Astrocyte (in vitro differentiated cells and primary cell): Measurements from ENCODE around the gene ARHGAP21. TPM values are rescaled to one million over a fixed set of nuclear protein-coding genes. Genes with fewer than 3 reads are reported as not detected.

ENCODE experiments used
- DNase-seq: peaks from one replicate; pipeline ENCODE4 v3.0.0-alpha.2; 2010; ENCODE audit warnings: low read depth
- FAIRE-seq: peaks from 2 replicates; lab custom pipeline; 2011; peaks lifted over from hg19 to GRCh38; lab: Jason Lieb, UNC
- H2AFZ ChIP-seq: 2 replicates; pipeline ENCODE4 v1.6.0; 2012; ENCODE audit warnings: low read depth, low read length, inconsistent platforms
- H3K27ac ChIP-seq: 2 replicates; pipeline ENCODE4 v1.5.1; 2011; ENCODE audit warnings: low read depth, low read length, inconsistent platforms
- H3K27me3 ChIP-seq: 2 replicates; pipeline ENCODE4 v1.6.0; 2011; ENCODE audit warnings: low read length, inconsistent platforms; ENCODE audit not compliant: insufficient read depth
- H3K36me3 ChIP-seq: 2 replicates; pipeline ENCODE4 v1.5.1; 2011; ENCODE audit warnings: low read length, inconsistent platforms; ENCODE audit not compliant: insufficient read depth
- H3K4me1 ChIP-seq: 2 replicates; pipeline ENCODE4 v1.5.1; 2011; ENCODE audit warnings: low read length, inconsistent platforms; ENCODE audit not compliant: insufficient read depth
- H3K4me2 ChIP-seq: 2 replicates; pipeline ENCODE4 v1.6.0; 2012; ENCODE audit warnings: low read length, inconsistent platforms
- H3K4me3 ChIP-seq: 2 replicates; pipeline ENCODE4 v1.5.1; 2011; ENCODE audit warnings: low read depth, mild to moderate bottlenecking, low read length, inconsistent platforms; ENCODE audit not compliant: insufficient read depth
- H3K79me2 ChIP-seq: 2 replicates; pipeline ENCODE4 v1.6.0; 2012; ENCODE audit warnings: mild to moderate bottlenecking, low read length, inconsistent platforms; ENCODE audit not compliant: insufficient read depth
- H3K9ac ChIP-seq: 2 replicates; pipeline ENCODE4 v1.6.0; 2012; ENCODE audit warnings: mild to moderate bottlenecking, low read length, inconsistent platforms
- H3K9me3 ChIP-seq: 2 replicates; pipeline ENCODE4 v1.5.1; 2012; ENCODE audit warnings: low read depth, mild to moderate bottlenecking, low read length, inconsistent platforms; ENCODE audit not compliant: insufficient read depth
- H4K20me1 ChIP-seq: 2 replicates; pipeline ENCODE4 v1.6.0; 2012; ENCODE audit warnings: low read length, inconsistent platforms; ENCODE audit not compliant: insufficient read depth
- H3K27ac Mint-ChIP-seq: one replicate; pipeline ENCODE4 v1.8.0; 2021; ENCODE audit warnings: mild to moderate bottlenecking, mixed read lengths; ENCODE audit not compliant: unreplicated experiment
- H3K27me3 Mint-ChIP-seq: one replicate; pipeline ENCODE4 v1.8.0; 2021; ENCODE audit warnings: low read depth, mixed read lengths; ENCODE audit not compliant: unreplicated experiment
- H3K36me3 Mint-ChIP-seq: one replicate; pipeline ENCODE4 v1.8.0; 2021; ENCODE audit warnings: low read depth, mixed read lengths; ENCODE audit not compliant: unreplicated experiment
- H3K4me1 Mint-ChIP-seq: one replicate; pipeline ENCODE4 v1.8.0; 2021; ENCODE audit warnings: low read depth, mixed read lengths; ENCODE audit not compliant: unreplicated experiment
- H3K4me3 Mint-ChIP-seq: one replicate; pipeline ENCODE4 v1.8.0; 2021; ENCODE audit warnings: mild to moderate bottlenecking, moderate library complexity, mixed read lengths; ENCODE audit not compliant: unreplicated experiment
- H3K9me3 Mint-ChIP-seq: one replicate; pipeline ENCODE4 v1.8.0; 2021; ENCODE audit warnings: mild to moderate bottlenecking, mixed read lengths; ENCODE audit not compliant: unreplicated experiment
- CTCF ChIP-seq: IDR thresholded peaks from 2 replicates; pipeline ENCODE4 v1.5.1; 2011; ENCODE audit warnings: low read depth, mild to moderate bottlenecking, inconsistent platforms, low read length, moderate library complexity; ENCODE audit not compliant: insufficient read depth
- EZH2 ChIP-seq: IDR thresholded peaks from 2 replicates; pipeline ENCODE4 v1.6.1; 2012; ENCODE audit warnings: mild to moderate bottlenecking, low read length, inconsistent platforms; ENCODE audit not compliant: insufficient read depth
- total RNA-seq: library from RNA; stranded (reverse); gene quantifications from 2 replicates; pipeline ENCODE4 v1.2.1, GENCODE V29; 2021

ARHGAP21 gene
- total RNA-seq, 1 donor from 2014 or later, result 107 TPM

GRCh38 chr10:24570658-24571426, 152.8 kb downstream of the ARHGAP21 start:
- Mint-ChIP-seq H3K27me3 (peaks cover 8% of the 10 kb centered on the region), H3K36me3 (peaks cover 5% of the 10 kb centered on the region), H3K4me1 (peaks cover 3% of the 10 kb centered on the region), H3K27ac (no peak overlapping the region), H3K9me3 (no peaks in the 10 kb centered on the region), H3K4me3 (no peak overlapping the region)
- H3K79me2 ChIP-seq, result no peaks in the 10 kb centered on the region
- TF ChIP-seq EZH2, result no peak
- TF ChIP-seq CTCF, result no peak
- DNase-seq (no peak), FAIRE-seq (no peak)
- no peaks in the 10 kb centered on the region for H3K9me3 ChIP-seq
- H3K9ac ChIP-seq, result no peak overlapping the region
- no peak overlapping the region for H3K27ac ChIP-seq
- H2AFZ ChIP-seq, result no peak overlapping the region
- H3K27me3 ChIP-seq, result no peaks in the 10 kb centered on the region
- H3K4me1 ChIP-seq, result no peaks in the 10 kb centered on the region
- no peaks in the 10 kb centered on the region for H4K20me1 ChIP-seq
- no peak overlapping the region for H3K4me3 ChIP-seq
- no peaks in the 10 kb centered on the region for H3K36me3 ChIP-seq
- no peak overlapping the region for H3K4me2 ChIP-seq

- Mint-ChIP-seq H3K4me1 (peaks cover 3% of the 10 kb centered on the region), H3K27me3 (peaks cover 8% of the 10 kb centered on the region), H3K36me3 (peaks cover 5% of the 10 kb centered on the region), H3K4me3 (no peak overlapping the region), H3K9me3 (no peaks in the 10 kb centered on the region), H3K27ac (peak overlapping the region; percentile 83)
- no peaks in the 10 kb centered on the region for H3K9me3 ChIP-seq
- H3K4me2 ChIP-seq, result no peak overlapping the region
- H3K79me2 ChIP-seq, result no peaks in the 10 kb centered on the region
- H3K27me3 ChIP-seq, result no peaks in the 10 kb centered on the region
- FAIRE-seq, result no peak
- no peak for DNase-seq
- H4K20me1 ChIP-seq, result no peaks in the 10 kb centered on the region
- no peaks in the 10 kb centered on the region for H3K36me3 ChIP-seq
- H2AFZ ChIP-seq, result no peak overlapping the region
- H3K27ac ChIP-seq, result no peak overlapping the region
- no peak overlapping the region for H3K9ac ChIP-seq
- no peak for TF ChIP-seq CTCF
- TF ChIP-seq EZH2, result no peak
- H3K4me3 ChIP-seq, result no peak overlapping the region
- H3K4me1 ChIP-seq, result no peaks in the 10 kb centered on the region
Measured at GRCh38 chr10:24569828-24570657, 153.6 kb downstream of the ARHGAP21 start.
